GM12878 (cell line): Measurements from ENCODE around the gene MNAT1. TPM values are rescaled to one million over a fixed set of nuclear protein-coding genes. Genes with fewer than 3 reads are reported as not detected.

Experiments used
- ATAC-seq: fragments of 200-7000 bp; cut with Tn5 transposase; 3 replicates; pipeline ENCODE4 v1.9.1; 2020; ENCODE audit warnings: mild to moderate bottlenecking, moderate library complexity
- BruUV-seq: library from RNA; stranded (reverse); fragments of 400-500 nt; replicated peaks from 2 replicates; lab custom pipeline; 2021; lab: Mats Ljungman, UMichigan
- CTCF ChIA-PET: fragments of 300-600 bp; sonication (Branson Sonifier 250); formaldehyde crosslinking; extraction: SDS; loops from one replicate; lab custom pipeline; 2021; ENCODE audit warnings: inconsistent platforms; lab: Yijun Ruan, JAX
- POLR2A ChIA-PET: fragments of 350-600 bp; formaldehyde crosslinking; extraction: SDS; loops from one replicate; lab custom pipeline; 2021; ENCODE audit warnings: inconsistent platforms; lab: Charles Lee
- RAD21 ChIA-PET: fragments of 300-600 bp; sonication (Branson Sonifier 250); formaldehyde crosslinking; loops from one replicate; lab custom pipeline; 2023; ENCODE audit warnings: antibody characterized with exemption; ENCODE audit not compliant: unreplicated experiment; lab: Charles Lee
- SMC1A ChIA-PET: fragments of 300-600 bp; sonication (Branson Sonifier 250); formaldehyde crosslinking; loops from one replicate; lab custom pipeline; 2023; ENCODE audit not compliant: unreplicated experiment, uncharacterized antibody; lab: Charles Lee
- DNase-seq: peaks from one replicate; pipeline ENCODE4 v3.0.0-alpha.2; 2011; ENCODE audit warnings: low read depth, low spot score
- FAIRE-seq: peaks from 3 replicates; lab custom pipeline; 2011; peaks lifted over from hg19 to GRCh38; lab: Jason Lieb, UNC
- H2AFZ ChIP-seq: 2 replicates; pipeline ENCODE4 v1.6.0; 2011; ENCODE audit warnings: low read depth, low read length, control low read depth; ENCODE audit not compliant: control insufficient read depth
- H3K27ac ChIP-seq: 2 replicates; pipeline ENCODE4 v1.5.1; 2011; ENCODE audit warnings: control low read depth; ENCODE audit not compliant: control insufficient read depth, insufficient read depth
- H3K27me3 ChIP-seq, 2 experiments: replicated peaks in 1 of 2; 2 replicates each; pipeline versions ENCODE4 v1.6.0 to v1.6.1; 2011; ENCODE audit warnings: low read length in 1 of 2; ENCODE audit not compliant: control insufficient read depth in 2 of 2, insufficient read depth in 2 of 2
- H3K36me3 ChIP-seq, 2 experiments: 2 replicates each; pipeline ENCODE4 v1.5.1; 2011; ENCODE audit warnings: low read length in 1 of 2; ENCODE audit not compliant: control insufficient read depth in 2 of 2, insufficient read depth in 2 of 2
- H3K4me1 ChIP-seq: 2 replicates; pipeline ENCODE4 v1.6.1; 2011; ENCODE audit warnings: mild to moderate bottlenecking, low read length, moderate library complexity, mixed read lengths; ENCODE audit not compliant: control insufficient read depth, insufficient read depth
- H3K4me2 ChIP-seq: 2 replicates; pipeline ENCODE4 v1.6.0; 2011; ENCODE audit warnings: control low read depth; ENCODE audit not compliant: control insufficient read depth, insufficient read depth
- H3K4me3 ChIP-seq: fragments of 200-600 bp; sonication (generic); 2 replicates; pipeline ENCODE4 v1.5.1; 2016
- H3K79me2 ChIP-seq: 2 replicates; pipeline ENCODE4 v1.6.0; 2011; ENCODE audit warnings: low read length; ENCODE audit not compliant: control insufficient read depth, insufficient read depth
- H3K9ac ChIP-seq: 2 replicates; pipeline ENCODE4 v1.8.0; 2011; ENCODE audit warnings: low read length, control low read depth, mixed read lengths; ENCODE audit not compliant: control insufficient read depth, insufficient read depth
- H3K9me3 ChIP-seq: replicated peaks from 3 replicates; pipeline ENCODE4 v1.5.1; 2011; ENCODE audit warnings: mild to moderate bottlenecking, low read length; ENCODE audit not compliant: control insufficient read depth, insufficient read depth
- H4K20me1 ChIP-seq: 2 replicates; pipeline ENCODE4 v1.6.0; 2011; ENCODE audit not compliant: control insufficient read depth, insufficient read depth
- HDAC2 ChIP-seq: fragments of 200-600 bp; sonication (generic); IDR thresholded peaks from 2 replicates; pipeline ENCODE4 v1.6.1; 2017
- HDAC6 ChIP-seq: fragments of 200-600 bp; sonication (generic); IDR thresholded peaks from one replicate; pipeline ENCODE4 v1.8.0; 2017; ENCODE audit warnings: antibody characterized with exemption; ENCODE audit not compliant: unreplicated experiment
- KAT2A ChIP-seq: conservative IDR thresholded peaks from 2 replicates; pipeline ENCODE4 v1.6.1; 2011; ENCODE audit warnings: low read depth, low read length; ENCODE audit not compliant: control insufficient read depth
- MEF2A ChIP-seq: IDR thresholded peaks from 2 replicates; pipeline ENCODE4 v1.6.1; 2011; ENCODE audit warnings: low read depth, mild to moderate bottlenecking, low read length, moderate library complexity; ENCODE audit not compliant: insufficient read depth
- MXI1 ChIP-seq: fragments of 150-350 bp; IDR thresholded peaks from 2 replicates; pipeline ENCODE4 v1.6.1; 2011; ENCODE audit warnings: low read depth, mild to moderate bottlenecking, inconsistent platforms, low read length, improper control_type of control experiment
- PAX5 ChIP-seq: IDR thresholded peaks from 2 replicates; pipeline ENCODE4 v1.6.1; 2011; ENCODE audit warnings: low read depth, low read length, borderline replicate concordance
- SIX5 ChIP-seq: IDR thresholded peaks from 2 replicates; pipeline ENCODE4 v1.6.1; 2011; ENCODE audit warnings: mild to moderate bottlenecking, low read depth, low read length, moderate library complexity; ENCODE audit not compliant: severe bottlenecking
- SMAD5 ChIP-seq: IDR thresholded peaks from 2 replicates; pipeline ENCODE4 v1.6.1; 2016; ENCODE audit warnings: antibody characterized with exemption, low read depth
- SREBF1 ChIP-seq: IDR thresholded peaks from 2 replicates; pipeline ENCODE4 v1.6.1; 2012; ENCODE audit warnings: mild to moderate bottlenecking, low read length
- SRF ChIP-seq, 2 experiments: IDR thresholded peaks; 2 replicates each; pipeline ENCODE4 v1.6.1; 2011; ENCODE audit warnings: low read depth in 2 of 2, low read length in 2 of 2, mild to moderate bottlenecking in 1 of 2, moderate library complexity in 1 of 2
- WGBS: methylation state at CpG from one replicate; pipeline ENCODE4 v1.1.6; 2016; ENCODE audit warnings: low lambda C conversion rate; ENCODE audit not compliant: insufficient replicate concordance, insufficient coverage; ENCODE audit errors: missing lambda C conversion rate; 5-methylcytosine and 5-hydroxymethylcytosine counted together
- in situ Hi-C: fragments of 300-500 bp; cut with MboI; formaldehyde crosslinking; loops from 9 replicates; pipeline ENCODE4 v1.14.3; 2018; ENCODE audit warnings: mixed read lengths
- intact Hi-C: fragments of 100-400 bp; cut with micrococcal nuclease; formaldehyde crosslinking; loops from one replicate; pipeline ENCODE4 v1.14.2; 2022; ENCODE audit not compliant: unreplicated experiment
- polyA plus RNA-seq, 11 experiments: library from polyadenylated mRNA; depleted of rRNA in 4 of 11; unstranded in 6 of 11; stranded (reverse) in 5 of 11; fragments of >200 nt; fragmentation: Nextera tagmentation in 4 of 11; fragmentation: Illumina TruSeq in 1 of 11; extraction: Ambion mirVana in 4 of 11; extraction: Trizol in 1 of 11; gene quantifications; 1 replicate in 1 of 11; 2 replicates in 10 of 11; pipeline versions ENCODE4 v1.2.1 to v1.2.3, GENCODE V29; 2011 to 2016; ENCODE audit warnings: inconsistent platforms in 2 of 11, missing spikeins in 2 of 11, low read depth in 1 of 11
- total RNA-seq, 4 experiments: library from RNA; depleted of rRNA in 3 of 4; stranded (reverse); fragments of >200 nt in 3 of 4; fragmentation: Illumina TruSeq in 1 of 4; extraction: Trizol in 1 of 4; gene quantifications; 2 replicates each; pipeline versions ENCODE4 v1.2.1 to v1.2.3, GENCODE V29; 2013 to 2021
- TF ChIP-seq, protein P1 (sequence below): fragments of 450-650 bp; IDR thresholded peaks from 2 replicates; pipeline ENCODE4 v1.6.1; 2017; ENCODE audit warnings: low read depth, mild to moderate bottlenecking, moderate library complexity
- TF ChIP-seq, protein P2 (sequence below): fragments of 450-650 bp; IDR thresholded peaks from 2 replicates; pipeline ENCODE4 v1.6.1; 2017; ENCODE audit warnings: antibody characterized with exemption, mild to moderate bottlenecking, moderate library complexity
- TF ChIP-seq, protein P3 (sequence below): fragments of 450-650 bp; IDR thresholded peaks from 2 replicates; pipeline ENCODE4 v1.6.1; 2014; ENCODE audit warnings: mild to moderate bottlenecking
- TF ChIP-seq, protein P4 (sequence below): fragments of 450-650 bp; conservative IDR thresholded peaks from 2 replicates; pipeline ENCODE4 v1.6.1; 2017; ENCODE audit warnings: mild to moderate bottlenecking, moderate library complexity

MNAT1 gene
- total and polyA plus RNA-seq, 10 of the 15 experiments (the other 5 are each of a cell fraction or from before 2014, with no cell fraction given), result 26.5 to 67.4 (median 40.8) TPM

DNA sequence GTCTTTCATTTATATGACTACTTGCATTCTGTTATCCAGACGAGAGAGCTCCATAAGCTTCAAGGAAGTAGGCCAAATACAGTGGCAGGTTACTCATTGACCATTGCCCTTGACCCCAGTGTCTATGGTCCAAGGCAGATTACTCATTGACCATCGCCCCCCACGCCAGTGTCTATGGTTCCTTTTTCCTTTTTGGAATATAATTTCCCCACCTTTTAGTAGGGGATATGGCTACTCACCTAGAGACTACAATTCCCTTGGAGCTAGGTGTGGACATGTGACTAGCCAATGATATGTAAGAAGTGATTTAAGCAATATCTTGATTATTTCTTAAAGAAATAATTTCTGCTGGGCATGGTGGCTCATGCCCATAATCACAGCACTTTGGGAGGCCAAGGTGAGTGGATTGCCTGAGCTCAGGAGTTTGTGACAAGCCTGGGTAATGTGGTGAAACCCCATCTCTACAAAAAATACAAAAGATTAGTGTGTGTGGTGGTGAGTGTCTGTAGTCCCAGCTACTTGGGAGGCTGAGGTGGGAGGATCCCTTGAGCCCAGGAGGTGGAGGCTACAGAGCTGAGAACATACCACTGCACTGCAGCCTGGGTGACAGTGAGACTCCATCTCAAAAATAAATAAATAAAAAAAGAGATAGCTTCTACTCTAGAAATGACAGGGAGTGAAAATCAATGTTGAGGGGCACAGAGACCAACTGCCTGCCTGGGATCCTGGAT is 43.0 kb upstream of the MNAT1 start:
- BruUV-seq, result no TSS peak
- RAD21 ChIA-PET, result no interaction called here
- Histone ChIP-seq H3K27me3 (no peaks in the 10 kb centered on the region), H3K36me3 (no peaks in the 10 kb centered on the region), H3K4me3 (no peak overlapping the region), H3K27ac (no peak overlapping the region), H4K20me1 (no peaks in the 10 kb centered on the region), H3K79me2 (no peaks in the 10 kb centered on the region), H2AFZ (no peak overlapping the region), H3K9me3 (no peaks in the 10 kb centered on the region), H3K9ac (no peak overlapping the region), H3K4me1 (no peaks in the 10 kb centered on the region), H3K4me2 (no peak overlapping the region)
- CTCF ChIA-PET, result interaction anchor here (0.6 kb wide), 1 partner anchor 194 kb away, joined by 3 read pairs; no protein-coding TSS in a partner anchor
- no peak for DNase-seq
- POLR2A ChIA-PET, result interaction anchor here (1.0 kb wide), 1 partner anchor 9 kb away, joined by 5 read pairs; no protein-coding TSS in a partner anchor
- WGBS, result 42% methylated on average over 3 of the region's 3 CpGs
- TF ChIP-seq SRF (IDR thresholded peaks at IDR 0.05; ENCODE audit: low read depth in 2 of 2, low read length in 2 of 2) (no peak), MEF2A (no peak), SMAD5 (no peak), SIX5 (no peak), PAX5 (no peak), KAT2A (no peak), MXI1 (no peak), SREBF1 (no peak), HDAC2 (no peak), HDAC6 (no peak)
- TF ChIP-seq, protein P1, sequence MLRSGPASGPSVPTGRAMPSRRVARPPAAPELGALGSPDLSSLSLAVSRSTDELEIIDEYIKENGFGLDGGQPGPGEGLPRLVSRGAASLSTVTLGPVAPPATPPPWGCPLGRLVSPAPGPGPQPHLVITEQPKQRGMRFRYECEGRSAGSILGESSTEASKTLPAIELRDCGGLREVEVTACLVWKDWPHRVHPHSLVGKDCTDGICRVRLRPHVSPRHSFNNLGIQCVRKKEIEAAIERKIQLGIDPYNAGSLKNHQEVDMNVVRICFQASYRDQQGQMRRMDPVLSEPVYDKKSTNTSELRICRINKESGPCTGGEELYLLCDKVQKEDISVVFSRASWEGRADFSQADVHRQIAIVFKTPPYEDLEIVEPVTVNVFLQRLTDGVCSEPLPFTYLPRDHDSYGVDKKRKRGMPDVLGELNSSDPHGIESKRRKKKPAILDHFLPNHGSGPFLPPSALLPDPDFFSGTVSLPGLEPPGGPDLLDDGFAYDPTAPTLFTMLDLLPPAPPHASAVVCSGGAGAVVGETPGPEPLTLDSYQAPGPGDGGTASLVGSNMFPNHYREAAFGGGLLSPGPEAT, result no peak
- TF ChIP-seq, protein P2, sequence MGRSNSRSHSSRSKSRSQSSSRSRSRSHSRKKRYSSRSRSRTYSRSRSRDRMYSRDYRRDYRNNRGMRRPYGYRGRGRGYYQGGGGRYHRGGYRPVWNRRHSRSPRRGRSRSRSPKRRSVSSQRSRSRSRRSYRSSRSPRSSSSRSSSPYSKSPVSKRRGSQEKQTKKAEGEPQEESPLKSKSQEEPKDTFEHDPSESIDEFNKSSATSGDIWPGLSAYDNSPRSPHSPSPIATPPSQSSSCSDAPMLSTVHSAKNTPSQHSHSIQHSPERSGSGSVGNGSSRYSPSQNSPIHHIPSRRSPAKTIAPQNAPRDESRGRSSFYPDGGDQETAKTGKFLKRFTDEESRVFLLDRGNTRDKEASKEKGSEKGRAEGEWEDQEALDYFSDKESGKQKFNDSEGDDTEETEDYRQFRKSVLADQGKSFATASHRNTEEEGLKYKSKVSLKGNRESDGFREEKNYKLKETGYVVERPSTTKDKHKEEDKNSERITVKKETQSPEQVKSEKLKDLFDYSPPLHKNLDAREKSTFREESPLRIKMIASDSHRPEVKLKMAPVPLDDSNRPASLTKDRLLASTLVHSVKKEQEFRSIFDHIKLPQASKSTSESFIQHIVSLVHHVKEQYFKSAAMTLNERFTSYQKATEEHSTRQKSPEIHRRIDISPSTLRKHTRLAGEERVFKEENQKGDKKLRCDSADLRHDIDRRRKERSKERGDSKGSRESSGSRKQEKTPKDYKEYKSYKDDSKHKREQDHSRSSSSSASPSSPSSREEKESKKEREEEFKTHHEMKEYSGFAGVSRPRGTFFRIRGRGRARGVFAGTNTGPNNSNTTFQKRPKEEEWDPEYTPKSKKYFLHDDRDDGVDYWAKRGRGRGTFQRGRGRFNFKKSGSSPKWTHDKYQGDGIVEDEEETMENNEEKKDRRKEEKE, result no peak
- TF ChIP-seq, protein P3, sequence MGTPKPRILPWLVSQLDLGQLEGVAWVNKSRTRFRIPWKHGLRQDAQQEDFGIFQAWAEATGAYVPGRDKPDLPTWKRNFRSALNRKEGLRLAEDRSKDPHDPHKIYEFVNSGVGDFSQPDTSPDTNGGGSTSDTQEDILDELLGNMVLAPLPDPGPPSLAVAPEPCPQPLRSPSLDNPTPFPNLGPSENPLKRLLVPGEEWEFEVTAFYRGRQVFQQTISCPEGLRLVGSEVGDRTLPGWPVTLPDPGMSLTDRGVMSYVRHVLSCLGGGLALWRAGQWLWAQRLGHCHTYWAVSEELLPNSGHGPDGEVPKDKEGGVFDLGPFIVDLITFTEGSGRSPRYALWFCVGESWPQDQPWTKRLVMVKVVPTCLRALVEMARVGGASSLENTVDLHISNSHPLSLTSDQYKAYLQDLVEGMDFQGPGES, result no peak
- TF ChIP-seq, protein P4, sequence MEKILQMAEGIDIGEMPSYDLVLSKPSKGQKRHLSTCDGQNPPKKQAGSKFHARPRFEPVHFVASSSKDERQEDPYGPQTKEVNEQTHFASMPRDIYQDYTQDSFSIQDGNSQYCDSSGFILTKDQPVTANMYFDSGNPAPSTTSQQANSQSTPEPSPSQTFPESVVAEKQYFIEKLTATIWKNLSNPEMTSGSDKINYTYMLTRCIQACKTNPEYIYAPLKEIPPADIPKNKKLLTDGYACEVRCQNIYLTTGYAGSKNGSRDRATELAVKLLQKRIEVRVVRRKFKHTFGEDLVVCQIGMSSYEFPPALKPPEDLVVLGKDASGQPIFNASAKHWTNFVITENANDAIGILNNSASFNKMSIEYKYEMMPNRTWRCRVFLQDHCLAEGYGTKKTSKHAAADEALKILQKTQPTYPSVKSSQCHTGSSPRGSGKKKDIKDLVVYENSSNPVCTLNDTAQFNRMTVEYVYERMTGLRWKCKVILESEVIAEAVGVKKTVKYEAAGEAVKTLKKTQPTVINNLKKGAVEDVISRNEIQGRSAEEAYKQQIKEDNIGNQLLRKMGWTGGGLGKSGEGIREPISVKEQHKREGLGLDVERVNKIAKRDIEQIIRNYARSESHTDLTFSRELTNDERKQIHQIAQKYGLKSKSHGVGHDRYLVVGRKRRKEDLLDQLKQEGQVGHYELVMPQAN, result no peak
- ATAC-seq, result no peak
- intact Hi-C loops, result no loop called here
- SMC1A ChIA-PET, result interaction anchor here (1.0 to 1.1 kb wide), 2 partner anchors 13 to 94 kb away, joined by 3 to 5 read pairs; no protein-coding TSS in a partner anchor
- no peak for FAIRE-seq
- in situ Hi-C loops, result no loop called here
